SK-N-SH (cell line): ENCODE measurements around the gene RAB8B. TPM values are rescaled to one million over a fixed set of nuclear protein-coding genes. Genes with fewer than 3 reads are reported as not detected.

ENCODE experiments used
- CTCF ChIA-PET: fragments of 300-600, 350-600 bp; formaldehyde crosslinking; extraction: SDS; loops from one replicate; lab custom pipeline; 2021; lab: Yijun Ruan, JAX
- POLR2A ChIA-PET: fragments of 350-600 bp; sonication (Branson Sonifier 250); formaldehyde crosslinking; extraction: SDS; loops from one replicate; lab custom pipeline; 2020; ENCODE audit warnings: antibody characterized with exemption, inconsistent platforms; lab: Yijun Ruan, JAX
- DNase-seq: peaks from one replicate; pipeline ENCODE4 v3.0.0; 2012
- H2AFZ ChIP-seq: fragments of 200-600 bp; sonication (generic); 2 replicates; pipeline ENCODE4 v1.8.1; 2016; ENCODE audit warnings: antibody characterized with exemption, mild to moderate bottlenecking, low read depth
- H3F3A ChIP-seq: fragments of 200-600 bp; sonication (generic); replicated peaks from 2 replicates; pipeline ENCODE3; 2016; ENCODE audit warnings: antibody characterized with exemption, mild to moderate bottlenecking; ENCODE audit not compliant: insufficient read depth
- H3K27ac ChIP-seq, 2 experiments: fragments of 200-500 bp in 1 of 2; fragments of 200-600 bp in 1 of 2; sonication (Bioruptor generic) in 1 of 2; sonication (generic), shearing (Covaris generic) in 1 of 2; 2 replicates each; pipeline versions ENCODE4 v1.5.1 to v1.6.1; 2014 to 2016; ENCODE audit warnings: low read depth in 2 of 2, inconsistent platforms in 1 of 2, low read length in 1 of 2, mild to moderate bottlenecking in 1 of 2, mixed read lengths in 1 of 2
- H3K27me3 ChIP-seq: fragments of 200-600 bp; sonication (generic), shearing (Covaris generic); 2 replicates; pipeline ENCODE4 v1.6.1; 2016; ENCODE audit warnings: mixed run types; ENCODE audit not compliant: insufficient read depth
- H3K36me3 ChIP-seq, 2 experiments: fragments of 200-500 bp in 1 of 2; fragments of 200-600 bp in 1 of 2; sonication (Bioruptor generic) in 1 of 2; sonication (generic) in 1 of 2; replicated peaks in 1 of 2; 2 replicates each; pipeline versions ENCODE3 to v1.5.1; 2014 to 2016; ENCODE audit warnings: low read length in 1 of 2, mild to moderate bottlenecking in 1 of 2; ENCODE audit not compliant: insufficient read depth in 2 of 2, control insufficient read depth in 1 of 2
- H3K4me1 ChIP-seq, 2 experiments: fragments of 200-500 bp in 1 of 2; fragments of 200-600 bp in 1 of 2; sonication (Bioruptor generic) in 1 of 2; sonication (generic), shearing (Covaris generic) in 1 of 2; 2 replicates each; pipeline versions ENCODE4 v1.5.1 to v1.6.1; 2014 to 2016; ENCODE audit warnings: low read depth in 1 of 2, low read length in 1 of 2, mixed run types in 1 of 2; ENCODE audit not compliant: insufficient read depth in 2 of 2, control insufficient read depth in 1 of 2
- H3K4me2 ChIP-seq: fragments of 200-600 bp; sonication (generic), shearing (Covaris generic); 2 replicates; pipeline ENCODE4 v1.6.1; 2017; ENCODE audit warnings: mixed run types
- H3K4me3 ChIP-seq, 2 experiments: fragments of 200-500 bp in 1 of 2; fragments of 200-600 bp in 1 of 2; sonication (Bioruptor generic) in 1 of 2; sonication (generic), shearing (Covaris generic) in 1 of 2; 2 replicates each; pipeline versions ENCODE4 v1.5.1 to v1.8.1; 2014 to 2016; ENCODE audit warnings: low read depth in 2 of 2, inconsistent platforms in 1 of 2, low read length in 1 of 2, mild to moderate bottlenecking in 1 of 2, mixed read lengths in 1 of 2, moderate library complexity in 1 of 2
- H3K79me2 ChIP-seq: fragments of 200-600 bp; sonication (generic); 2 replicates; pipeline ENCODE4 v1.8.1; 2017; ENCODE audit warnings: mild to moderate bottlenecking; ENCODE audit not compliant: insufficient read depth
- H3K9ac ChIP-seq: fragments of 200-600 bp; sonication (generic); 2 replicates; pipeline ENCODE4 v1.6.1; 2017; ENCODE audit warnings: mixed run types
- H3K9me2 ChIP-seq: fragments of 200-600 bp; sonication (generic); 2 replicates; pipeline ENCODE4 v1.6.1; 2017; ENCODE audit warnings: mixed run types
- H3K9me3 ChIP-seq: fragments of 200-600 bp; sonication (generic); 2 replicates; pipeline ENCODE4 v1.6.1; 2017; ENCODE audit warnings: mixed run types, mild to moderate bottlenecking, moderate library complexity
- H4K20me1 ChIP-seq: fragments of 200-600 bp; sonication (generic); 2 replicates; pipeline ENCODE4 v1.6.1; 2017; ENCODE audit warnings: mild to moderate bottlenecking, mixed run types; ENCODE audit not compliant: insufficient read depth
- CHD2 ChIP-seq: fragments of 150-350 bp; IDR thresholded peaks from 2 replicates; pipeline ENCODE4 v1.6.1; 2018; ENCODE audit warnings: low read length; ENCODE audit not compliant: partially characterized antibody
- CTCF ChIP-seq: fragments of 200-600 bp; sonication (generic); IDR thresholded peaks from 2 replicates; pipeline ENCODE4 v1.6.1; 2017; ENCODE audit warnings: antibody characterized with exemption, mild to moderate bottlenecking, moderate library complexity
- ELF1 ChIP-seq: IDR thresholded peaks from 2 replicates; pipeline ENCODE4 v1.4.0; 2012
- EZH2phosphoT487 ChIP-seq: fragments of 200-600 bp; sonication (generic); IDR thresholded peaks from 2 replicates; pipeline ENCODE4 v1.6.1; 2017; ENCODE audit warnings: low read depth, mixed run types, mild to moderate bottlenecking, antibody characterized with exemption, moderate library complexity, borderline replicate concordance
- FOSL2 ChIP-seq: IDR thresholded peaks from 2 replicates; pipeline ENCODE4 v1.4.0; 2012; ENCODE audit warnings: low read depth, mild to moderate bottlenecking, moderate library complexity, borderline replicate concordance
- FOXJ3 ChIP-seq: sonication (generic); formaldehyde crosslinking; IDR thresholded peaks from 2 replicates; pipeline ENCODE4 v1.5.1; 2020; ENCODE audit warnings: mild to moderate bottlenecking, missing genetic modification reagents
- GABPA ChIP-seq: IDR thresholded peaks from 2 replicates; pipeline ENCODE4 v1.4.0; 2012; ENCODE audit warnings: low read depth, mild to moderate bottlenecking
- GATA2 ChIP-seq: sonication (generic); formaldehyde crosslinking; IDR thresholded peaks from 2 replicates; pipeline ENCODE4 v1.5.0; 2020; ENCODE audit warnings: mild to moderate bottlenecking, missing genetic modification reagents
- IRF3 ChIP-seq: fragments of 150-350 bp; IDR thresholded peaks from 2 replicates; pipeline ENCODE4 v1.6.1; 2016; ENCODE audit warnings: mild to moderate bottlenecking, low read depth, low read length
- JUND ChIP-seq: IDR thresholded peaks from 2 replicates; pipeline ENCODE4 v1.4.0; 2012
- MAX ChIP-seq: IDR thresholded peaks from 2 replicates; pipeline ENCODE4 v1.4.0; 2012; ENCODE audit warnings: low read depth
- MEF2A ChIP-seq: IDR thresholded peaks from 2 replicates; pipeline ENCODE4 v1.4.0; 2012; ENCODE audit warnings: low read depth, borderline replicate concordance
- NRF1 ChIP-seq: IDR thresholded peaks from 2 replicates; pipeline ENCODE4 v1.6.1; 2012; ENCODE audit warnings: low read depth, mild to moderate bottlenecking, low read length
- POLR2AphosphoS5 ChIP-seq: IDR thresholded peaks from 2 replicates; pipeline ENCODE4 v1.6.1; 2012; ENCODE audit warnings: low read depth, low read length
- RAD21 ChIP-seq: IDR thresholded peaks from 2 replicates; pipeline ENCODE4 v1.6.1; 2012; ENCODE audit warnings: mild to moderate bottlenecking, low read length
- RCOR1 ChIP-seq: fragments of 150-350 bp; IDR thresholded peaks from 2 replicates; pipeline ENCODE4 v1.6.1; 2017; ENCODE audit warnings: antibody characterized with exemption, low read length
- SIN3A ChIP-seq: IDR thresholded peaks from 2 replicates; pipeline ENCODE4 v1.6.1; 2012; ENCODE audit warnings: low read depth, mild to moderate bottlenecking, low read length, moderate library complexity, borderline replicate concordance
- SMC3 ChIP-seq: IDR thresholded peaks from 2 replicates; pipeline ENCODE4 v1.6.1; 2012; ENCODE audit warnings: low read depth, low read length, improper control_type of control experiment
- TCF12 ChIP-seq: IDR thresholded peaks from 2 replicates; pipeline ENCODE4 v1.4.0; 2012
- TEAD4 ChIP-seq: IDR thresholded peaks from 2 replicates; pipeline ENCODE4 v1.4.0; 2012; ENCODE audit warnings: mild to moderate bottlenecking, borderline replicate concordance; ENCODE audit not compliant: insufficient read depth
- USF1 ChIP-seq: IDR thresholded peaks from 2 replicates; pipeline ENCODE4 v1.4.0; 2012; ENCODE audit warnings: low read depth, borderline replicate concordance
- USF2 ChIP-seq: fragments of 150-350 bp; IDR thresholded peaks from 2 replicates; pipeline ENCODE4 v1.6.1; 2017; ENCODE audit warnings: antibody characterized with exemption, low read length, low read depth, borderline replicate concordance
- ZBTB33 ChIP-seq: IDR thresholded peaks from 2 replicates; pipeline ENCODE4 v1.4.0; 2012; ENCODE audit warnings: low read depth, borderline replicate concordance
- WGBS: methylation state at CpG from one replicate; pipeline ENCODE4 v1.1.6; 2017; ENCODE audit warnings: low lambda C conversion rate; 5-methylcytosine and 5-hydroxymethylcytosine counted together
- polyA plus RNA-seq, 3 experiments: library from polyadenylated mRNA; depleted of rRNA; stranded (reverse); fragments of >200 nt; gene quantifications; 2 replicates each; pipeline ENCODE4 v1.2.3, GENCODE V29; 2012

RAB8B gene
- polyA plus RNA-seq, 1 of the 3 experiments (the other 2 are of a cell fraction) = 5.4 TPM

GRCh38 chr15:63212050-63213004 is 22.9 kb downstream of the RAB8B start (continued):
- TF ChIP-seq GABPA = no peak
- TF ChIP-seq USF2 = no peak
- 0 out of 2 replicates have a peak, but pooled peaks have one; percentile 10 for TF ChIP-seq MAX
- peak; percentile 44; the same call in 1 of the 2 replicates for TF ChIP-seq POLR2AphosphoS5
- TF ChIP-seq FOXJ3 (CRISPR knock-in tag) = no peak
- no peak for TF ChIP-seq EZH2phosphoT487
- TF ChIP-seq RCOR1 = peak; percentile 58; the same call in 1 of the 2 replicates
- TF ChIP-seq GATA2 = no peak
- TF ChIP-seq USF1 = no peak
- TF ChIP-seq TEAD4 = no peak
- TF ChIP-seq, all 33 proteins: peak for 9

GRCh38 chr15:63218100-63218808 is 28.8 kb downstream of the RAB8B start:
- Histone ChIP-seq H3K27ac (peak overlapping the region in 1 of 2 experiments; percentile 35; a peak in 1 of 4 replicates), H3K4me2 (no peak overlapping the region), H3K9ac (no peak overlapping the region), H3K4me1 (peaks cover 1 to 14% of the 10 kb centered on the region in 2 experiments; a peak in 2 of 4 replicates), H3K27me3 (no peaks in the 10 kb centered on the region), H2AFZ (no peak overlapping the region), H3K9me3 (no peaks in the 10 kb centered on the region), H4K20me1 (no peaks in the 10 kb centered on the region), H3K36me3 (no peaks in the 10 kb centered on the region), H3K9me2 (no peaks in the 10 kb centered on the region), H3F3A (peaks cover 26% of the 10 kb centered on the region), H3K79me2 (peaks cover 25% of the 10 kb centered on the region), H3K4me3 (no peak overlapping the region)
- ChIA-PET POLR2A (no interaction called here), CTCF (no interaction called here)
- DNase-seq = no peak
- 85% methylated on average over 5 of the region's 5 CpGs for WGBS
- TF ChIP-seq CHD2 (no peak), IRF3 (no peak), RAD21 (no peak), JUND (no peak), SIN3A (no peak), ELF1 (no peak), NRF1 (no peak), SMC3 (no peak), FOSL2 (no peak), CTCF (no peak), RCOR1 (no peak), ZBTB33 (no peak), TCF12 (no peak), MEF2A (no peak), TEAD4 (no peak)
